ENCODE results near the gene TBC1D5.
"Not testable (repeated sequence)": the region's sequence is repeated elsewhere in the genome, so short reads cannot be mapped to it uniquely, and the experiment has no call there.

Gene TBC1D5

DNA sequence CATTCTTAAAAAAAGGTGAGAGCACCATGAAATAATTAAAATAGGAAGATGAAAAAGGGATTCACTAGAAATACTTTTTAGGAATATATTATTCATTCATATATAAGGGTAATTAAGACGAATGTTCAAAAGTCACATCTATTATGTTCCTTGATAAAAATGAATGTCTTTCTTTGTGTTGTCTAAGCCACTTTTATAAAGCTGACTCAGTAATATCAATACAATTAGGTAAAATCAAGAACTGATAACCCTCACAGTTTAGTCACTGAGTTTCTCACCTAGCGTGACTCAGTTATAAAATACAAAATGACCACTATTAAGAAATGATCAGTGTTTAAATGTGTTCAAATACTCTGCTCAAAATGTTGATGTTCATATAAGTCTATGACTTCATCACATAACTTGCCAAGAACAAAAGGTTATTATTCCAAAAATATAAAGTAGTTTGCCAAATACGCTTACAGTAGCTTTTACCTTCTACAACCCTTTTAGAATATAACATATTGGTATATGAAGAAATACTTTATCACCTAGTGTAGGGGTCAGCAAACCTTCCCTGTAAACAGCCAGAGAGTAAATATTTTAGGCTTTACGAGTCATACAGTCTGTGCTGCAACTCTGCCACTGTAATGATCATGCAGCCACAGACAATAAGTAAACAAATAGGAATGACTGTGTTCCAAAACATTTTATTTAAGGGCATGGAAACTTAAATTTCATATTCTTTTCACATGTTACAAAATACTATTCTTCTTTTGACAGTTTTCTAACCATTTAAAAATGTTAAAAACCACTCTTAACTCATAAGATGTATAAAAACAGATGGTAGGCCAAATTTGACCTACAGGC lies 369.8 kb downstream of the TBC1D5 start:
- in situ Hi-C loops (cut with MboI; ENCODE audit: low sequenced_read_pairs): no loop called here

GRCh38 chr3:17369973-17370372 lies 372.5 kb downstream of the TBC1D5 start:
- in situ Hi-C loops (cut with MboI; ENCODE audit: low sequenced_read_pairs): no loop called here

- in situ Hi-C loops (cut with MboI; ENCODE audit: low sequenced_read_pairs): no loop called here
Measured at GRCh38 chr3:17367171-17367570, 375.3 kb downstream of the TBC1D5 start.

- in situ Hi-C loops (cut with MboI; ENCODE audit: low sequenced_read_pairs): no loop called here
Measured at GRCh38 chr3:17360991-17361390, 381.4 kb downstream of the TBC1D5 start.

GRCh38 chr3:17359911-17360310 lies 382.5 kb downstream of the TBC1D5 start:
- in situ Hi-C loops (cut with MboI; ENCODE audit: low sequenced_read_pairs): no loop called here

GRCh38 chr3:17357035-17357710 lies 385.3 kb downstream of the TBC1D5 start:
- in situ Hi-C loops (cut with MboI; ENCODE audit: low sequenced_read_pairs): no loop called here

- in situ Hi-C loops (cut with MboI; ENCODE audit: low sequenced_read_pairs): no loop called here
Measured at GRCh38 chr3:17356585-17356984, 385.8 kb downstream of the TBC1D5 start.

DNA sequence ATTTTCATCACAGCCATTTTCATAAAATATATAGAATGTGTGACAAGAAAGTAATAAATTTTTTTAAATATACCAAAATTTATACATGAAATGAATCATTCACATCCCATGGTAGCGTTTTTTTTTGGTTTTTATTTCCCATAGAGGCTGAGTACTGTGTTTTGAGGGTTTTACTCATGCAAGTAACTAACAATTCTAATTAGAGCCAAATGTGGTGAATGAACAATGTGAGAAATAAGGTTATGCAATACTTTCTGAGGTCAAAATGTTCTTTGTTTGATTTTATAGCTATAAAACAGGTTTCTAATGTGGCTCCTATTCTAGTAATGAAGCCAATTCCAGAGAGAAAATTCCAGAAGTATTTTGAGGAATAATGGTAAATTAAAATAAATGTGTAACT lies 386.8 kb downstream of the TBC1D5 start:
- in situ Hi-C loops (cut with MboI; ENCODE audit: low sequenced_read_pairs): no loop called here

DNA sequence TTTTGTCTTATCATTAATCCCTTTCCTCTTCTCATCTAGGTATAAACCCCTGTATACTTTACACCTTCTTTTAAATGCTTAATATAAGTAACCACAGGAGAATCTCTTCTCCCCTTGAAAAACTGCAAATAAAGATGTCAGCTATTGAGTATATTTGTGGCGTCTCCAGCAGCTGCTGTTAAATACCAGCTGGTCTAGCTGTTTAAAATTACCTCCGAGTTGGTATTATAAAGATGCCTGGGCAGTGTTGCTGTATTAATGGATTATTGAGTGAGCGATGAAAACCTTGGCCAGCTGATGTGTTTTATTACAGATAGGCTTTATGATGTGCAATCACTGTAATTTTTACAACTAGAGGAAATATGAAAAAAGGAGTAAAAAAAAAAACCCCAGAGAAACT lies 388.1 kb downstream of the TBC1D5 start:
- in situ Hi-C loops (cut with MboI; ENCODE audit: low sequenced_read_pairs): no loop called here

GRCh38 chr3:17352620-17353019 lies 389.8 kb downstream of the TBC1D5 start:
- in situ Hi-C loops (cut with MboI; ENCODE audit: low sequenced_read_pairs): no loop called here

DNA sequence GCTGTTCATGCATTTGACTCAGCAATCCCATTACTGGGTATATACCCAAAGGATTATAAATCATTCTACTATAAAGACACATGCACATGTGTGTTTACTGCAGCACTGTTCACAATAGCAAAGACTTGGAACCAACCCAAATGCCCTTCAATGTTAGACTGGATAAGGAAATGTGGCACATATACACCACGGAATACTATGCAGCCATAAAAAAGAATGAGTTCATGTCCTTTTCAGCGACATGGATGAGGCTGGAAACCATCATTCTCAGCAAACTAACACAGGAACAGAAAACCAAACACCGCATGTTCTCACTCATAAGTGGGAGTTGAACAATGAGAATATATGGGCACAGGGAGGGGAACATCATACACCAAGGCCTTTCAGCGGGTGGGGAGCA lies 391.2 kb downstream of the TBC1D5 start:
- in situ Hi-C loops (cut with MboI; ENCODE audit: low sequenced_read_pairs): not testable (repeated sequence)

DNA sequence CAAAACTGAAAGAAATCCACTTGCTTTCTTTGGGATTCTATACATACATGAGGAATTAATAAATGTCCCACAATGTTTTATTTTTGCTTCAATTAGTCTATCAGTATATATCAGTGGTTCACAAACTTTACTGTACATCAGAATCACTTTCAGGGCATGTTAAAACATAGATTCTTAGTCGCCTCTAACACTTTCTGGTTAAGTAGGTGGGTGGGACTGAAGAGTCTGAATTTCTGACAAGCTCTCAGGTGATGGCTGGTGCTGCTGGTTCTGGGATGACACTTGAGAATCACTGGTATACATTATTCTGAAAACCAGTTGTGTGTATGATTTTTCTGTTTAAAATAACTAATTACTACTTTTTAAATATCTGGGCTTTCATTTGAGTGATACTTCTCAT lies 393.3 kb downstream of the TBC1D5 start:
- in situ Hi-C loops (cut with MboI; ENCODE audit: low sequenced_read_pairs): no loop called here

DNA sequence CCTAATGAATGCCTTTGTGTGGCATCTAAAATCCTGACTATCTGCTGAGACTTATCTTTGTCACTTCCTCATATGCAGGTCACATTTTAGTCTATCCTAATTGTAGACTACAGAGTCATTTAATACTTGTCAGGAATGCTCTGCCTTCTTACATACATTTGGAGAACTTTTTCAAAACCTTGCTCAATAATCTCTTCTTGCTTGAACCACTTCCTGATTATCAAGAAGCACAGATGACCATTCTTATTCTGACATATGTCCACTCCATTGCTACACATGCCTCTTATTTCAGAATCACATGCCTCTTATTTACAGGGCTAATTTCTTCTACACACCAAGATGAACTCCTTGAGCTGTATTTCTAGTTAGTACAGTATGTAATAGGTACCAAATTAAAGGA lies 400.3 kb downstream of the TBC1D5 start:
- in situ Hi-C loops (cut with MboI; ENCODE audit: low sequenced_read_pairs): no loop called here

DNA sequence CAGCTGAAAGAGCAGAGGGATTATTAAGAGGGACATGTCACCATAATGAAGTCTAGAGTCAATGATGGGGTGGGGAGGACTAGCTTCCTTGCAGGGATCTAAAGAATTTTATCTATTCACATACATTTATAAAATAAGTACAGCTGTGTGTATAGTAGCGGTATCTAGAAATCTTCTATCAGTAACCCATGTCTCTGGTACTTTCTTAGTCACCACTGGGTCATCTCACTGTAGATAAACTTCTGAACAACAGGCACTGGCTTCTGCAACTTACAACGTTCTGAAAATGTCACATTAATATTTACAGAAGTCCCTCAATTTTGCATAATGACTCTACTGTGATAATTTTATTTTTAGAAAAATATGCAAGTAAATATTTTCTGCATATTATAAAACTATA lies 401.7 kb downstream of the TBC1D5 start:
- in situ Hi-C loops (cut with MboI; ENCODE audit: low sequenced_read_pairs): no loop called here

DNA sequence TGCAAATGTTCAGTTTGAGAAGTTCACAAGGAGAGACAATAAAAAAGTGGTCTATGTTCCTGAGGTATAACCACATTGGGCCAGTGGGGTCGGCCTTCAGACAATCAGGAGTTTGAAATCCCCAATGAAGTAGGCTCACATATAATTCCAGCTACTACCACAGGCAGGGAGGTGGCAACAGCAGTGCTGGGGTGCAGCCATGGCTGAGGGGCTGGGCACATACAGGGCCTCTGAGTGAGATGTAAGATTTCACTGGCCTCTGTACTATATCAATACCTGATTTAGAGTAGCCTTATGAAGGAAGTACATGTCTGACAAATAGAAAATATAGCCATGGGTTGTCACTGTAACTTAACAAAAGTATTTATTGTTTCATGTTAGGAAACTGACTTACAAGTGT lies 402.2 kb downstream of the TBC1D5 start:
- in situ Hi-C loops (cut with MboI; ENCODE audit: low sequenced_read_pairs): no loop called here

GRCh38 chr3:17339132-17339575 lies 403.3 kb downstream of the TBC1D5 start:
- in situ Hi-C loops (cut with MboI; ENCODE audit: low sequenced_read_pairs): no loop called here

DNA sequence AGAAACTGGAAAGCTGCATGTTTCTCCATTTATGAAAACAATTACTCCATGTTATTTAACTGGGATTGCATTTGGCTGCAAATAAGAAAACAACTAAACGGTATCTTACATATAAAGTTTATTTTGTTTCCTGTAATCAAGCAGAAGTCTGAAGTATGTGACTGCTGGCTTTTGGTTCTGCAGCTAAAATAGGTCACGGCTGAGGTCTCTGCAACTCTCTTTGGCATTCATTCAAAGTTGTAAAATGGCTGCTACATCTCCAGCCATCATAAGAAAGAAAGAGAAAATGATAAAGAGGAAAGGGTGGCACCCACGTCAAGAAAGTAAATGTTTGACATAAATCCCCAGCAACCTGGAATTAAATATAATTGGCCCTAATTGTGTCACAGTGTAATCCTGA lies 406.1 kb downstream of the TBC1D5 start:
- in situ Hi-C loops (cut with MboI; ENCODE audit: low sequenced_read_pairs): no loop called here

DNA sequence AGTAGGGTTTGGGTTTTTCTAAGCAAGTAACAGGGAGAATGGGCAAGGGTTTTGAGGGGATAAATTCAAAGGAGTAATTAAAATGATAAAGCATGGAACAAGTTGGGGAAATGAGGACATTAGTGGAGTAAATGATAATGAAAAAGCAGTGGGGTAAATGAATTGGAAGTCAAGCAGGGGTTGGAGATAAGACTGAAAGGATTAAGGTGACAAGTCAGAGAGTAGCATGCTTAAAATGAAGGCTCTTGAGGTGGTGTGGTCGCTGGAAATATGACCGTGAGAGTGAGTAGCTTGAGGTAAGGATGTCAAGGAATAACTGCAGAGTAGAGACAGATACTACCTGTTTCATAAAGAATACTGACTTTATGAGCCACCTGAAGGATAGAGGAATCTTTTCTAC lies 408.5 kb downstream of the TBC1D5 start:
- in situ Hi-C loops (cut with MboI; ENCODE audit: low sequenced_read_pairs): no loop called here

- in situ Hi-C loops (cut with MboI; ENCODE audit: low sequenced_read_pairs): no loop called here
Measured at GRCh38 chr3:17333446-17333845, 409.0 kb downstream of the TBC1D5 start.

DNA sequence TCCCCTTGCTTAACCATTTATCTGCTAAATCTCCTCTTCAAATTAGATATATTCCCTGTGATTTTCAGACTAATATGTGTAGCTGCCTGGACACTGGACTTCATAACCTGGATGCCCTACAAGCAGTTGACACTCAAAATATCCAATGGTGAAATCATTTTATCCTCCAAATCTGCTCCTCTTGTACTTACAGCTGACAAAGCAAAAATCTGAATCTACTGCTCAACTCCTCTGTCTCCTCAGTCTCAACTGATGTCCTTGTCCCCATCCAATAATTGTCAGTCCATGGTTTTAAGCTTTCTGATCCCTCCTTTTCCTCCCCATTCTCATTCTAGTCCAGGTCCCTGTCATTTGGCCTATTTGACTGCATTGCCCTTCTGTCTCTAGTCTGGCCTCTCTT lies 411.8 kb downstream of the TBC1D5 start:
- in situ Hi-C loops (cut with MboI; ENCODE audit: low sequenced_read_pairs): no loop called here

DNA sequence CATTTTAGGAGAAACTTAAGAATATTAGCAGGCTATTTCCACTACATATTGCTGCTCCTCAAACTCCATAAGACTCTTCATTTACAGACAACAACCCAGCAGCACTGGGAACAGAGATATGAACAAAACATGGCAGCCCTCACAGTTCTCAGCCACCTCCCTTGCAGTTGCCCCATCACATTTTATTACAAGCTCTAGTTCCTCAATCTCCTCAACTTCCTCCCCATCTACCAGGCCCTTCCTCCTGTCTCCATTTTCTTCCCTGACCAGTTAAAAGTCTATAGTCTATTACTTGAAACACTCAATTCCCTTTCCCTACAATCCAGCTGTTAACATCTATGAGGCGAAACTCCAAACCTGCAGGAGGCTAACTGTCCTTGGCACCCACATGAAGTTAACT lies 412.5 kb downstream of the TBC1D5 start:
- in situ Hi-C loops (cut with MboI; ENCODE audit: low sequenced_read_pairs): no loop called here

GRCh38 chr3:17322106-17322793 lies 420.2 kb downstream of the TBC1D5 start:
- in situ Hi-C loops (cut with MboI; ENCODE audit: low sequenced_read_pairs): no loop called here

Data from HL-60/S4 treated with phorbol 12-myristate 13-acetate at 8.2 ng/mL for 4 days and 3 days (cell line).